NCI-H1694 treated with DMSO at 0.1 percent for 48 hours (cell line): ENCODE measurements around the gene MRRF.

ENCODE experiments used
- DNase-seq: peaks from one replicate; lab custom pipeline; 2025; lab: John Stamatoyannopoulos, UW

Gene MRRF

GRCh38 chr9:122228568-122229484 is 35.9 kb upstream of the MRRF start, which contains the start of gene LHX6:
LHX6 (minus strand) TSS chr9:122228957; CDS start chr9:122228740, 217 bp downstream.
- no peak for DNase-seq

GRCh38 chr9:122229485-122229837 is 35.2 kb upstream of the MRRF start:
- no peak for DNase-seq

- no peak for DNase-seq
Observed at GRCh38 chr9:122232796-122233306, 31.8 kb upstream of the MRRF start.

GRCh38 chr9:122234022-122234748 is 30.5 kb upstream of the MRRF start:
- no peak for DNase-seq

GRCh38 chr9:122236681-122237080 is 28.0 kb upstream of the MRRF start:
- DNase-seq = no peak

GRCh38 chr9:122239722-122240121 is 25.0 kb upstream of the MRRF start:
- no peak for DNase-seq

- no peak for DNase-seq
Observed at GRCh38 chr9:122244349-122244748, 20.3 kb upstream of the MRRF start.

- DNase-seq = no peak
Observed at GRCh38 chr9:122246666-122247065, 18.0 kb upstream of the MRRF start.

- DNase-seq = no peak
Observed at GRCh38 chr9:122248448-122248865, 16.2 kb upstream of the MRRF start.

GRCh38 chr9:122251351-122251750 is 13.3 kb upstream of the MRRF start:
- DNase-seq = no peak

- DNase-seq = no peak
Observed at GRCh38 chr9:122252796-122253195, 11.9 kb upstream of the MRRF start.

GRCh38 chr9:122254761-122255160 is 9.9 kb upstream of the MRRF start:
- no peak for DNase-seq

GRCh38 chr9:122256206-122256605 is 8.5 kb upstream of the MRRF start:
- DNase-seq = no peak

- DNase-seq = no peak
Observed at GRCh38 chr9:122258886-122259415, 5.7 kb upstream of the MRRF start.

GRCh38 chr9:122261469-122261881 is 3.2 kb upstream of the MRRF start:
- DNase-seq = no peak

- DNase-seq = no peak
Observed at GRCh38 chr9:122262073-122262472, 2.6 kb upstream of the MRRF start.

- peak; percentile 0 for DNase-seq
Observed at GRCh38 chr9:122263699-122264349, 858 bp upstream of the MRRF start.

GRCh38 chr9:122265149-122265915 is 650 bp downstream of the MRRF start:
- DNase-seq = no peak

- DNase-seq = no peak
Observed at GRCh38 chr9:122268041-122268814, 3.5 kb downstream of the MRRF start.

- DNase-seq = no peak
Observed at GRCh38 chr9:122274055-122274454, 9.4 kb downstream of the MRRF start.

GRCh38 chr9:122276096-122276495 is 11.4 kb downstream of the MRRF start:
- no peak for DNase-seq
